Right lobe of liver (tissue), 4 donors: ENCODE results near the gene RPS6KA2.

Source experiments
- CTCF ChIP-seq, 4 donors: fragments of 200-600 bp in 3 of 4; fragments of 450-650 bp in 1 of 4; IDR thresholded peaks; one replicate each; pipeline versions ENCODE4 v1.5.1 to v1.8.0; 2016 to 2022; ENCODE audit warnings: antibody characterized with exemption in 4 of 4, mild to moderate bottlenecking in 2 of 4
- POLR2A ChIP-seq: fragments of 450-650 bp; IDR thresholded peaks from one replicate; pipeline ENCODE4 v1.6.1; 2017; ENCODE audit warnings: antibody characterized with exemption, mild to moderate bottlenecking
- donor health status: DM: no; HTN: no; CAD: no.
- donor health status: DM: no; HTN: no; CAD: no.
- donor health status: DM: no; HTN: yes; CAD: no.

- TF ChIP-seq CTCF (IDR thresholded peaks at IDR 0.05) (no peak), POLR2A (no peak)
Measured at GRCh38 chr6:166632731-166633130, 5.7 kb upstream of the RPS6KA2 start.
